Stimulated activated CD4-positive, alpha-beta T cell treated with anti-CD3 and anti-CD28 coated beads, Interleukin-2, amount 100 ng/mL, for 4 hours (primary cell): ENCODE measurements around the gene RTN3.
A peak's percentile ranks its signal among the peaks of the same experiment; 100 is the strongest.
"Not testable (repeated sequence)": the region's sequence is repeated elsewhere in the genome, so short reads cannot be mapped to it uniquely, and the experiment has no call there.

Experiments used
- DNase-seq: peaks from one replicate; pipeline ENCODE4 v3.0.0-alpha.2; 2020; ENCODE audit warnings: low read depth

Gene RTN3

GRCh38 chr11:63769042-63769713 lies 87.9 kb downstream of the RTN3 start:
- DNase-seq, result peak; percentile 35

GRCh38 chr11:63769714-63770455 lies 88.6 kb downstream of the RTN3 start:
- DNase-seq, result no peak

- DNase-seq, result no peak
Observed at GRCh38 chr11:63770763-63771162, 89.5 kb downstream of the RTN3 start.

GRCh38 chr11:63771741-63772318 lies 90.5 kb downstream of the RTN3 start:
- not testable (repeated sequence) for DNase-seq

- no peak for DNase-seq
Observed at GRCh38 chr11:63775191-63775590, 93.9 kb downstream of the RTN3 start.

- DNase-seq, result no peak
Observed at GRCh38 chr11:63779039-63779438, 97.7 kb downstream of the RTN3 start.

- no peak for DNase-seq
Observed at GRCh38 chr11:63782749-63783148, 101.4 kb downstream of the RTN3 start.

GRCh38 chr11:63783925-63784592 lies 102.8 kb downstream of the RTN3 start:
- DNase-seq, result no peak

- no peak for DNase-seq
Observed at GRCh38 chr11:63785823-63786222, 104.5 kb downstream of the RTN3 start.

- no peak for DNase-seq
Observed at GRCh38 chr11:63791495-63792167, 110.3 kb downstream of the RTN3 start.

GRCh38 chr11:63793161-63793560 lies 111.9 kb downstream of the RTN3 start:
- DNase-seq, result no peak

GRCh38 chr11:63795066-63795465 lies 113.8 kb downstream of the RTN3 start:
- DNase-seq, result no peak

- DNase-seq, result no peak
Observed at GRCh38 chr11:63800921-63801320, 119.6 kb downstream of the RTN3 start.

GRCh38 chr11:63802637-63803414 lies 121.5 kb downstream of the RTN3 start:
- DNase-seq, result no peak

GRCh38 chr11:63804259-63804658 lies 123.0 kb downstream of the RTN3 start:
- DNase-seq, result no peak

GRCh38 chr11:63805844-63806415 lies 124.6 kb downstream of the RTN3 start:
- no peak for DNase-seq
